ENCODE results near the gene ABHD4.
"Not testable (repeated sequence)": the region's sequence is repeated elsewhere in the genome, so short reads cannot be mapped to it uniquely, and the experiment has no call there.

The ABHD4 gene

GRCh38 chr14:22630066-22630465, 32.0 kb downstream of the ABHD4 start:
- no peaks in the 10 kb centered on the region for H3K36me3 ChIP-seq (replicated peaks; ENCODE audit: insufficient read depth, low read length)
- no peak overlapping the region for H3K4me3 ChIP-seq (ENCODE audit: low read length)
- no peaks in the 10 kb centered on the region for H4K20me1 ChIP-seq (ENCODE audit: insufficient read depth, low read length)
- no peaks in the 10 kb centered on the region for H3K27me3 ChIP-seq (replicated peaks; ENCODE audit: insufficient read depth, low read length)
- H3K9ac ChIP-seq (ENCODE audit: low read length): no peak overlapping the region
- no peak for DNase-seq
- no peaks in the 10 kb centered on the region for H3F3A ChIP-seq (ENCODE audit: insufficient read depth, low read length)
- no peaks in the 10 kb centered on the region for H3K9me3 ChIP-seq (replicated peaks; ENCODE audit: insufficient read depth, low read length)
- TF ChIP-seq, protein P1, sequence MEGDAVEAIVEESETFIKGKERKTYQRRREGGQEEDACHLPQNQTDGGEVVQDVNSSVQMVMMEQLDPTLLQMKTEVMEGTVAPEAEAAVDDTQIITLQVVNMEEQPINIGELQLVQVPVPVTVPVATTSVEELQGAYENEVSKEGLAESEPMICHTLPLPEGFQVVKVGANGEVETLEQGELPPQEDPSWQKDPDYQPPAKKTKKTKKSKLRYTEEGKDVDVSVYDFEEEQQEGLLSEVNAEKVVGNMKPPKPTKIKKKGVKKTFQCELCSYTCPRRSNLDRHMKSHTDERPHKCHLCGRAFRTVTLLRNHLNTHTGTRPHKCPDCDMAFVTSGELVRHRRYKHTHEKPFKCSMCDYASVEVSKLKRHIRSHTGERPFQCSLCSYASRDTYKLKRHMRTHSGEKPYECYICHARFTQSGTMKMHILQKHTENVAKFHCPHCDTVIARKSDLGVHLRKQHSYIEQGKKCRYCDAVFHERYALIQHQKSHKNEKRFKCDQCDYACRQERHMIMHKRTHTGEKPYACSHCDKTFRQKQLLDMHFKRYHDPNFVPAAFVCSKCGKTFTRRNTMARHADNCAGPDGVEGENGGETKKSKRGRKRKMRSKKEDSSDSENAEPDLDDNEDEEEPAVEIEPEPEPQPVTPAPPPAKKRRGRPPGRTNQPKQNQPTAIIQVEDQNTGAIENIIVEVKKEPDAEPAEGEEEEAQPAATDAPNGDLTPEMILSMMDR (IDR thresholded peaks at IDR 0.05; ENCODE audit: low read length): no peak
- no peak overlapping the region for H2AFZ ChIP-seq (ENCODE audit: low read length)
- no peaks in the 10 kb centered on the region for H3K4me1 ChIP-seq (ENCODE audit: low read length)
- H3K27ac ChIP-seq (ENCODE audit: low read length): no peak overlapping the region
- no peaks in the 10 kb centered on the region for H3K79me2 ChIP-seq (ENCODE audit: low read length)
- H3K9me2 ChIP-seq (replicated peaks; ENCODE audit: insufficient read depth, low read length): no peaks in the 10 kb centered on the region
- H3K4me2 ChIP-seq (ENCODE audit: low read depth, low read length): no peak overlapping the region

DNA sequence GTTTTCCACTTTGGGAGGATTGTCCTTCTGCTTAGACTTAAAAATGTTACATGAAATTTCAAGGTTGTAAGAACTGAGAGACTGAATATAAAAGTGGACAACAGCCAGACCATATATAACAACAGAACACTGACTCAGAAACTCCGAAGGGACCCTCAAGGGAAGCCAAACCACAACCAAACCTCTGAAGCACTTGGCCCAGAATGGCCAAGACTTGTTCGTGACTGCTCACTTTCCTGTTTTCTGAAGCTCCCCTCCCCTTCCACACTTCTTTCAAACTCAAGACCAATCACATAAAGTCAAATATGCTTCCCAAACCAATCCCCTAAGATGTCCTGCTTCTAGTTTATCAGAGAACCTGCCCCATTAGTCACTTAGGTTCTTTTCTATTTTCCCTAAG, 32.4 kb downstream of the ABHD4 start:
- no peak overlapping the region for H3K9ac ChIP-seq (ENCODE audit: low read length)
- DNase-seq: no peak
- no peaks in the 10 kb centered on the region for H3F3A ChIP-seq (ENCODE audit: insufficient read depth, low read length)
- H3K36me3 ChIP-seq (replicated peaks; ENCODE audit: insufficient read depth, low read length): no peaks in the 10 kb centered on the region
- no peaks in the 10 kb centered on the region for H3K9me2 ChIP-seq (replicated peaks; ENCODE audit: insufficient read depth, low read length)
- no peak for TF ChIP-seq EZH2phosphoT487 (IDR thresholded peaks at IDR 0.05; ENCODE audit: low read length)
- no peak for TF ChIP-seq EZH2 (optimal IDR thresholded peaks at IDR 0.05; ENCODE audit: low read depth, low read length)
- H3K4me2 ChIP-seq (ENCODE audit: low read depth, low read length): no peak overlapping the region
- no peak overlapping the region for H2AFZ ChIP-seq (ENCODE audit: low read length)
- H3K27me3 ChIP-seq (replicated peaks; ENCODE audit: insufficient read depth, low read length): no peaks in the 10 kb centered on the region
- H3K4me3 ChIP-seq (ENCODE audit: low read length): no peak overlapping the region
- H4K20me1 ChIP-seq (ENCODE audit: insufficient read depth, low read length): no peaks in the 10 kb centered on the region
- no peaks in the 10 kb centered on the region for H3K79me2 ChIP-seq (ENCODE audit: low read length)
- no peak overlapping the region for H3K27ac ChIP-seq (ENCODE audit: low read length)
- no peaks in the 10 kb centered on the region for H3K4me1 ChIP-seq (ENCODE audit: low read length)
- no peaks in the 10 kb centered on the region for H3K9me3 ChIP-seq (replicated peaks; ENCODE audit: insufficient read depth, low read length)

GRCh38 chr14:22634233-22634900, 36.3 kb downstream of the ABHD4 start:
- TF ChIP-seq EZH2phosphoT487 (IDR thresholded peaks at IDR 0.05; ENCODE audit: low read length): no peak
- no peak for TF ChIP-seq EZH2 (optimal IDR thresholded peaks at IDR 0.05; ENCODE audit: low read depth, low read length)
- TF ChIP-seq, protein P1 (IDR thresholded peaks at IDR 0.05; ENCODE audit: low read length): no peak
- no peaks in the 10 kb centered on the region for H3K27me3 ChIP-seq (replicated peaks; ENCODE audit: insufficient read depth, low read length)
- no peak overlapping the region for H3K9ac ChIP-seq (ENCODE audit: low read length)
- DNase-seq: no peak
- no peaks in the 10 kb centered on the region for H4K20me1 ChIP-seq (ENCODE audit: insufficient read depth, low read length)
- no peak overlapping the region for H3K4me2 ChIP-seq (ENCODE audit: low read depth, low read length)
- no peaks in the 10 kb centered on the region for H3F3A ChIP-seq (ENCODE audit: insufficient read depth, low read length)
- H3K4me1 ChIP-seq (ENCODE audit: low read length): no peaks in the 10 kb centered on the region
- H3K79me2 ChIP-seq (ENCODE audit: low read length): no peaks in the 10 kb centered on the region
- H3K9me2 ChIP-seq (replicated peaks; ENCODE audit: insufficient read depth, low read length): no peaks in the 10 kb centered on the region
- H3K27ac ChIP-seq (ENCODE audit: low read length): no peak overlapping the region
- H2AFZ ChIP-seq (ENCODE audit: low read length): no peak overlapping the region
- no peaks in the 10 kb centered on the region for H3K9me3 ChIP-seq (replicated peaks; ENCODE audit: insufficient read depth, low read length)
- no peak overlapping the region for H3K4me3 ChIP-seq (ENCODE audit: low read length)
- no peaks in the 10 kb centered on the region for H3K36me3 ChIP-seq (replicated peaks; ENCODE audit: insufficient read depth, low read length)

- H3F3A ChIP-seq (ENCODE audit: insufficient read depth, low read length); H3K36me3 ChIP-seq (replicated peaks; ENCODE audit: insufficient read depth, low read length); H4K20me1 ChIP-seq (ENCODE audit: insufficient read depth, low read length); H3K4me3 ChIP-seq (ENCODE audit: low read length); DNase-seq; H3K4me2 ChIP-seq (ENCODE audit: low read depth, low read length); H3K4me1 ChIP-seq (ENCODE audit: low read length); H3K27me3 ChIP-seq (replicated peaks; ENCODE audit: insufficient read depth, low read length); H3K9me3 ChIP-seq (replicated peaks; ENCODE audit: insufficient read depth, low read length); H2AFZ ChIP-seq (ENCODE audit: low read length); H3K9ac ChIP-seq (ENCODE audit: low read length); H3K27ac ChIP-seq (ENCODE audit: low read length); H3K9me2 ChIP-seq (replicated peaks; ENCODE audit: insufficient read depth, low read length); H3K79me2 ChIP-seq (ENCODE audit: low read length): not testable (repeated sequence)
These were observed 37.9 kb downstream of the ABHD4 start for GRCh38 chr14:22635980-22636379.

Data from MM.1S (cell line).